Transverse colon (tissue), 4 donors: ENCODE data around the gene TENT5C.

ENCODE experiments used
- EP300 ChIP-seq: sonication (generic); formaldehyde crosslinking; IDR thresholded peaks from one replicate; pipeline ENCODE4 v1.6.1; 2017; ENCODE audit warnings: antibody characterized with exemption, low read depth
- POLR2AphosphoS5 ChIP-seq, 3 donors: sonication (generic); formaldehyde crosslinking; IDR thresholded peaks; one replicate each; pipeline ENCODE4 v1.6.1; 2016; ENCODE audit warnings: antibody characterized with exemption in 3 of 3
- TF ChIP-seq, protein P1 (sequence below), 5 experiments: fragments of 200-600 bp in 3 of 5; fragments of 450-650 bp in 2 of 5; sonication (generic) in 3 of 5; IDR thresholded peaks; 1 replicate in 2 of 5; 2 replicates in 3 of 5; pipeline ENCODE4 v1.5.1; 2016 to 2017; ENCODE audit warnings: antibody characterized with exemption in 5 of 5, inconsistent platforms in 3 of 5, mild to moderate bottlenecking in 2 of 5, moderate library complexity in 1 of 5

- TF ChIP-seq, protein P1, sequence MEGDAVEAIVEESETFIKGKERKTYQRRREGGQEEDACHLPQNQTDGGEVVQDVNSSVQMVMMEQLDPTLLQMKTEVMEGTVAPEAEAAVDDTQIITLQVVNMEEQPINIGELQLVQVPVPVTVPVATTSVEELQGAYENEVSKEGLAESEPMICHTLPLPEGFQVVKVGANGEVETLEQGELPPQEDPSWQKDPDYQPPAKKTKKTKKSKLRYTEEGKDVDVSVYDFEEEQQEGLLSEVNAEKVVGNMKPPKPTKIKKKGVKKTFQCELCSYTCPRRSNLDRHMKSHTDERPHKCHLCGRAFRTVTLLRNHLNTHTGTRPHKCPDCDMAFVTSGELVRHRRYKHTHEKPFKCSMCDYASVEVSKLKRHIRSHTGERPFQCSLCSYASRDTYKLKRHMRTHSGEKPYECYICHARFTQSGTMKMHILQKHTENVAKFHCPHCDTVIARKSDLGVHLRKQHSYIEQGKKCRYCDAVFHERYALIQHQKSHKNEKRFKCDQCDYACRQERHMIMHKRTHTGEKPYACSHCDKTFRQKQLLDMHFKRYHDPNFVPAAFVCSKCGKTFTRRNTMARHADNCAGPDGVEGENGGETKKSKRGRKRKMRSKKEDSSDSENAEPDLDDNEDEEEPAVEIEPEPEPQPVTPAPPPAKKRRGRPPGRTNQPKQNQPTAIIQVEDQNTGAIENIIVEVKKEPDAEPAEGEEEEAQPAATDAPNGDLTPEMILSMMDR (IDR thresholded peaks at IDR 0.05), result no peak
- TF ChIP-seq EP300 (no peak), POLR2AphosphoS5 (IDR thresholded peaks at IDR 0.05) (no peak)
Observed at GRCh38 chr1:117628343-117628742, 22.5 kb downstream of the TENT5C start.
